Keratinocyte (primary cell): ENCODE data around the gene SLC10A3. TPM values are rescaled to one million over a fixed set of nuclear protein-coding genes. Genes with fewer than 3 reads are reported as not detected.

Experiments used
- DNase-seq: peaks from one replicate; pipeline ENCODE4 v3.0.0-alpha.2; 2011; ENCODE audit warnings: low read depth, missing footprints, low spot score
- FAIRE-seq: peaks from 2 replicates; lab custom pipeline; 2011; peaks lifted over from hg19 to GRCh38; lab: Jason Lieb, UNC
- H2AFZ ChIP-seq: 2 replicates; pipeline ENCODE4 v1.6.0; 2012; ENCODE audit warnings: low read length, control low read depth, inconsistent platforms; ENCODE audit not compliant: control insufficient read depth
- H3K27ac ChIP-seq: 2 replicates; pipeline ENCODE4 v1.5.1; 2011; ENCODE audit warnings: low read length; ENCODE audit not compliant: control insufficient read depth, insufficient read depth
- H3K27me3 ChIP-seq: 3 replicates; pipeline ENCODE4 v1.6.0; 2011; ENCODE audit warnings: low read length; ENCODE audit not compliant: control insufficient read depth, insufficient read depth; ENCODE audit errors: extremely low read depth
- H3K36me3 ChIP-seq, 2 experiments: 2 replicates in 1 of 2; 3 replicates in 1 of 2; pipeline ENCODE4 v1.5.1; 2011; ENCODE audit warnings: low read length in 2 of 2, mild to moderate bottlenecking in 1 of 2; ENCODE audit not compliant: control insufficient read depth in 2 of 2, insufficient read depth in 2 of 2; ENCODE audit errors: extremely low read depth in 1 of 2
- H3K4me1 ChIP-seq: 3 replicates; pipeline ENCODE4 v1.5.1; 2011; ENCODE audit warnings: low read length; ENCODE audit not compliant: control insufficient read depth, insufficient read depth; ENCODE audit errors: extremely low read depth
- H3K4me2 ChIP-seq: 3 replicates; pipeline ENCODE4 v1.6.0; 2011; ENCODE audit warnings: low read depth, low read length; ENCODE audit not compliant: control insufficient read depth, insufficient read depth; ENCODE audit errors: extremely low read depth
- H3K4me3 ChIP-seq, 3 experiments: fragments of 200-600 bp in 1 of 3; sonication (generic) in 1 of 3; 2 replicates in 2 of 3; 3 replicates in 1 of 3; pipeline ENCODE4 v1.5.1; 2011 to 2016; ENCODE audit warnings: low read length in 3 of 3, mild to moderate bottlenecking in 3 of 3, control low read depth in 2 of 3, inconsistent platforms in 1 of 3, low read depth in 1 of 3, mixed read lengths in 1 of 3, mixed run types in 1 of 3, moderate library complexity in 1 of 3; ENCODE audit not compliant: control insufficient read depth in 2 of 3, insufficient read depth in 2 of 3; ENCODE audit errors: extremely low read depth in 1 of 3
- H3K79me2 ChIP-seq: 2 replicates; pipeline ENCODE4 v1.6.0; 2012; ENCODE audit warnings: low read length; ENCODE audit not compliant: control insufficient read depth, insufficient read depth
- H3K9ac ChIP-seq: 3 replicates; pipeline ENCODE4 v1.6.0; 2011; ENCODE audit warnings: low read length; ENCODE audit not compliant: control insufficient read depth, insufficient read depth; ENCODE audit errors: extremely low read depth
- H3K9me1 ChIP-seq: 3 replicates; pipeline ENCODE4 v1.6.0; 2011; ENCODE audit warnings: low read length; ENCODE audit not compliant: control insufficient read depth, insufficient read depth; ENCODE audit errors: extremely low read depth
- H3K9me3 ChIP-seq: 2 replicates; pipeline ENCODE4 v1.5.1; 2012; ENCODE audit warnings: low read depth, low read length; ENCODE audit not compliant: control insufficient read depth
- H4K20me1 ChIP-seq: 3 replicates; pipeline ENCODE4 v1.6.0; 2011; ENCODE audit warnings: low read length; ENCODE audit not compliant: control insufficient read depth, insufficient read depth; ENCODE audit errors: extremely low read depth
- EZH2 ChIP-seq: IDR thresholded peaks from one replicate; pipeline ENCODE4 v1.6.1; 2012; ENCODE audit warnings: inconsistent platforms, mild to moderate bottlenecking, low read length, moderate library complexity
- dilution Hi-C: fragments of 300-500 bp; cut with MboI; formaldehyde crosslinking; loops from one replicate; pipeline ENCODE4 v1.7.0; 2020; ENCODE audit warnings: low sequenced_read_pairs; ENCODE audit not compliant: extremely low pct_ligation_motif_present
- polyA plus RNA-seq, 5 experiments: library from polyadenylated mRNA; depleted of rRNA in 3 of 5; stranded (reverse) in 3 of 5; stranded (forward) in 1 of 5; unstranded in 1 of 5; fragments of >200 nt; gene quantifications; 1 replicate in 1 of 5; 2 replicates in 3 of 5; 3 replicates in 1 of 5; pipeline versions ENCODE4 v1.2.1 to v1.2.3, GENCODE V29; 2011 to 2012; ENCODE audit warnings: missing spikeins in 2 of 5, low read depth in 1 of 5, low replicate concordance in 1 of 5
- small RNA-seq, 3 experiments: library from RNA; depleted of rRNA; stranded (forward); fragments of <200 nt; gene quantifications; one replicate each; pipeline ENCODE3, GENCODE V24; 2012; ENCODE audit warnings: low read depth in 3 of 3, low replicate concordance in 1 of 3; ENCODE audit not compliant: insufficient read length in 3 of 3
- TF ChIP-seq, protein P1 (sequence below), 3 experiments: IDR thresholded peaks in 1 of 3; conservative IDR thresholded peaks in 1 of 3; optimal IDR thresholded peaks in 1 of 3; 2 replicates in 2 of 3; 3 replicates in 1 of 3; pipeline versions ENCODE3 to v1.5.1; 2011; ENCODE audit warnings: low read length in 3 of 3, mild to moderate bottlenecking in 3 of 3, moderate library complexity in 2 of 3, control low read depth in 1 of 3, inconsistent platforms in 1 of 3; ENCODE audit not compliant: insufficient read depth in 2 of 3; ENCODE audit errors: extremely low read depth in 1 of 3

SLC10A3 gene
- polyA plus RNA-seq, 1 donor (not counting 4 experiments of a cell fraction or from before 2014, with no cell fraction given): 8.1 TPM

DNA sequence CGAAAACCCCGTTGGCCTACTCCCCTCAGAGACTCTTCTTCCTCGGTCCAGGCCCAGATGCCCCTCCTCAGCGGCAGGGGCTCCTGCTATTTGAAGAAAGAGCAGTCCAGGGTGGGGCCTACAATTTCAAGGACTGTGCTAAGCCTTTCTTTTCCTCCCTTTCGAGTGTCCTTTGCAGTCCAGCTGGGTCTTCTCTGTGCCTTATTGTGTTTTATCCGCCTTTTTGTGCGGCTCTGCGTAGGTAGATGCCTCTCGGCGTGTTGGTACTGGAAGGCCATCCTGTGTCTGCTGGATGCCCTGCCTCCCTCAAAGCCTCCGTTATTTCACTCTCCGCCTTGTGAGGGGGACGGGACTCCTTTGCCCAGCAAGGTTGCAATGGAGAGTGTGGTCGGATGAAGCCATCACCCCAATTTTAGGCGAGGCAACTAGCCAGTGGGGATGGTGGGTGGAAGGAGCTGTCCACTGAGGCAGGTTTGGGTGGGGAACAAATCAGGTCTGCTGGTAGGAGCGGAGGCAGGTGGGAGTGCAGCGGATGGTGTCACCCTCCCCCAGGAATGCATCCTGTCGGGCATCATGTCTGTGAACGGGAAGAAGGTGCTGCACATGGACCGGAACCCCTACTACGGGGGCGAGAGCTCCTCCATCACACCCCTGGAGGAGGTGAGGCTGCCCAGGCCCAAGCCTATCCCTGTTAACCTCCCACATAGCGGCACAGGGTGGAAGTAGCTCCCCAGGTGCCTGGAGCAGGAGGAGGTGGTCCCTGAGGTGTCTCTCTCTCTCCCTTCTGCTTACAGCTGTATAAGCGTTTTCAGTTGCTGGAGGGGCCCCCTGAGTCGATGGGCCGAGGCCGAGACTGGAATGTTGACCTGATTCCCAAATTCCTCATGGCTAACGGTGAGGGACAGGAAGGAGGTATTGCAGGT, 52.2 kb downstream of the SLC10A3 start:
- no peaks in the 10 kb centered on the region for H3K27me3 ChIP-seq
- peak overlapping the region; percentile 37 for H3K9ac ChIP-seq
- H3K9me3 ChIP-seq: peaks cover 4% of the 10 kb centered on the region
- FAIRE-seq (no peak), DNase-seq (no peak)
- no peak overlapping the region for H3K27ac ChIP-seq
- H3K4me2 ChIP-seq: peak overlapping the region; percentile 82
- H2AFZ ChIP-seq: no peak overlapping the region
- peaks cover 1 to 7% of the 10 kb centered on the region in 2 experiments for H3K36me3 ChIP-seq
- peaks cover 5% of the 10 kb centered on the region for H4K20me1 ChIP-seq
- peaks cover 22% of the 10 kb centered on the region for H3K79me2 ChIP-seq
- H3K4me3 ChIP-seq: peak overlapping the region; percentile 62 to 72 (median 65)
- no peak for TF ChIP-seq EZH2
- TF ChIP-seq, protein P1, sequence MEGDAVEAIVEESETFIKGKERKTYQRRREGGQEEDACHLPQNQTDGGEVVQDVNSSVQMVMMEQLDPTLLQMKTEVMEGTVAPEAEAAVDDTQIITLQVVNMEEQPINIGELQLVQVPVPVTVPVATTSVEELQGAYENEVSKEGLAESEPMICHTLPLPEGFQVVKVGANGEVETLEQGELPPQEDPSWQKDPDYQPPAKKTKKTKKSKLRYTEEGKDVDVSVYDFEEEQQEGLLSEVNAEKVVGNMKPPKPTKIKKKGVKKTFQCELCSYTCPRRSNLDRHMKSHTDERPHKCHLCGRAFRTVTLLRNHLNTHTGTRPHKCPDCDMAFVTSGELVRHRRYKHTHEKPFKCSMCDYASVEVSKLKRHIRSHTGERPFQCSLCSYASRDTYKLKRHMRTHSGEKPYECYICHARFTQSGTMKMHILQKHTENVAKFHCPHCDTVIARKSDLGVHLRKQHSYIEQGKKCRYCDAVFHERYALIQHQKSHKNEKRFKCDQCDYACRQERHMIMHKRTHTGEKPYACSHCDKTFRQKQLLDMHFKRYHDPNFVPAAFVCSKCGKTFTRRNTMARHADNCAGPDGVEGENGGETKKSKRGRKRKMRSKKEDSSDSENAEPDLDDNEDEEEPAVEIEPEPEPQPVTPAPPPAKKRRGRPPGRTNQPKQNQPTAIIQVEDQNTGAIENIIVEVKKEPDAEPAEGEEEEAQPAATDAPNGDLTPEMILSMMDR (optimal IDR thresholded peaks at IDR 0.05 in 1 of 3, IDR thresholded peaks at IDR 0.05 in 1 of 3, conservative IDR thresholded peaks at IDR 0.05 in 1 of 3; ENCODE audit: extremely low read depth in 1 of 3, insufficient read depth in 2 of 3, low read length in 3 of 3): no peak
- peaks cover 12% of the 10 kb centered on the region for H3K4me1 ChIP-seq
- dilution Hi-C loops: no loop called here
- H3K9me1 ChIP-seq: no peaks in the 10 kb centered on the region

Small RNAs within 50 kb of the gene (small RNA-seq; reads per million reads assigned to genes)
- gene MIR6858: 0 reads per million in 3 experiments
- 0 reads per million in 3 experiments for gene RN7SL697P

Other genes starting within 250 kb of the SLC10A3 start
- not detected in 3 replicates for gene OPN1MW3, start 233.0 kb downstream of the SLC10A3 start, polyA plus RNA-seq
- gene TEX28, start 195.5 kb downstream of the SLC10A3 start, polyA plus RNA-seq: not detected in 3 replicates
- gene TKTL1, start 194.8 kb downstream of the SLC10A3 start, polyA plus RNA-seq: not detected in 3 replicates
- 245 to 536 TPM (median 343 TPM) in 3 replicates for gene FLNA, start 116.0 kb downstream of the SLC10A3 start, polyA plus RNA-seq
- gene EMD, start 111.3 kb downstream of the SLC10A3 start, polyA plus RNA-seq: 32.7 to 65.5 TPM (median 36.9 TPM) in 3 replicates
- 2,926 to 3,552 TPM (median 3,414 TPM) in 3 replicates for gene RPL10, start 92.3 kb downstream of the SLC10A3 start, polyA plus RNA-seq
- gene DNASE1L1, start 81.4 kb downstream of the SLC10A3 start, polyA plus RNA-seq: 16.7 to 37.6 TPM (median 17.1 TPM) in 3 replicates
- gene TAFAZZIN, start 79.1 kb downstream of the SLC10A3 start, polyA plus RNA-seq: 16.3 to 20.6 TPM (median 19.9 TPM) in 3 replicates
- 42.4 to 85.5 TPM (median 74.1 TPM) in 3 replicates for gene ATP6AP1, start 62.0 kb downstream of the SLC10A3 start, polyA plus RNA-seq
- 61.8 to 96.4 TPM (median 75.3 TPM) in 3 replicates for gene GDI1, start 53.5 kb downstream of the SLC10A3 start, polyA plus RNA-seq
- 34.0 to 40.0 TPM (median 35.7 TPM) in 3 replicates for gene FAM50A, start 46.5 kb downstream of the SLC10A3 start, polyA plus RNA-seq
- gene PLXNA3, start 32.3 kb downstream of the SLC10A3 start, polyA plus RNA-seq: 7.6 to 14.2 TPM (median 13.0 TPM) in 3 replicates
- gene LAGE3, start 11.3 kb downstream of the SLC10A3 start, polyA plus RNA-seq: 6.3 to 11.4 TPM (median 9.3 TPM) in 3 replicates
- 15.2 to 26.7 TPM (median 20.4 TPM) in 3 replicates for gene UBL4A, start 4.0 kb downstream of the SLC10A3 start, polyA plus RNA-seq
- gene FAM3A, start 25.6 kb upstream of the SLC10A3 start, polyA plus RNA-seq: 15.8 to 25.3 TPM (median 21.4 TPM) in 3 replicates
- gene G6PD, start 56.2 kb upstream of the SLC10A3 start, polyA plus RNA-seq: 26.8 to 71.9 TPM (median 41.6 TPM) in 3 replicates
- gene IKBKG, start 57.0 kb upstream of the SLC10A3 start, polyA plus RNA-seq: 15.1 to 19.9 TPM (median 16.5 TPM) in 3 replicates
- gene CTAG1A, start 94.5 kb upstream of the SLC10A3 start, polyA plus RNA-seq: not detected in 3 replicates
- gene CTAG1B, start 128.7 kb upstream of the SLC10A3 start, polyA plus RNA-seq: not detected in 3 replicates
- not detected in 3 replicates for gene CTAG2, start 162.9 kb upstream of the SLC10A3 start, polyA plus RNA-seq